GM21390 (cell line): ENCODE measurements around the gene BSG.
"Not testable (repeated sequence)": the region's sequence is repeated elsewhere in the genome, so short reads cannot be mapped to it uniquely, and the experiment has no call there.

ENCODE experiments used
- ATAC-seq: cut with Tn5 transposase; IDR thresholded peaks from one replicate; pipeline ENCODE4 v1.9.1; 2021; ENCODE audit not compliant: unreplicated experiment

BSG gene

DNA sequence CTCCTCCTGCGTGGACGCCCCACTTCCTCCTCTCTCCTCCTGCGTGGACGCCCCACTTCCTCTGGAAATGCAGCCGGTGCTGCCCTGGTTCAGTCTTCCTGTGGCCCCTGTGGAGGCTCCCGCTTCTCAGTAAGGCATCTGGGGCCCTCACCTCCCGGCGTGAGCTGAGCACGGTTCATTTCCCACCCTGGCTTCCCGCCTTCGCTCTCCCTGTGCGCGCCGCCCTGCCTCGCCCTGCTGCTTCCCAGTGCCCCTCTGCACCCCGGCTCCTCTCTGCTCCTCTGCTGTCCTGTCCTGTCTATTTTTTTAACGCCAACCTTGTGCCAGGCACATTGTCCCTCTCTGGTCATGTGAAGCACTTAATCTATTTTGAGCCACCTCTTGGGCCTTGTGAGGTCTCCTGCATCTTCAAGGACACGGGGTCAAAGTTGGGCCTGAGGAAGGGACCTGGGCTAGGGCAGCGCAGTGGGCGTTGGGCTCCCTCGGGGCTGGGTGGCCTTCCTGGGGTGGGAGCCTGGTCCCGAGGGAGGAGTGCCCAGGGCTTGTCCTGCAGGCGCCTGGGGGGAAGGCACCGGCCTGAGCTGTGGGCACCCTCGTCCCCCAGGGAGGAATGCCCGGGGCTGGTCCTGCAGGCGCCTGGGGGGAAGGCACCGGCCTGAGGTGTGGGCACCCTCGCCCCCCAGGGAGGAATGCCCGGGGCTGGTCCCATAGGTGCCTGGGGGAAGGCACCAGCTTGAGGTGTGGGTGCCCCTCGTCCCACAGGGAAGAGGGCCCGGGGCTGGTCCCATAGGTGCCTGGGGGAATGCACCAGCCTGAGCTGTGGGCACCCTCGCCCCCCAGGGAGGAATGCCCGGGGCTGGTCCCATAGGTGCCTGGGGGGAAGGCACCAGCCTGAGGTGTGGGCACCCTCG lies 30.2 kb downstream of the BSG start:
- no peak for ATAC-seq

DNA sequence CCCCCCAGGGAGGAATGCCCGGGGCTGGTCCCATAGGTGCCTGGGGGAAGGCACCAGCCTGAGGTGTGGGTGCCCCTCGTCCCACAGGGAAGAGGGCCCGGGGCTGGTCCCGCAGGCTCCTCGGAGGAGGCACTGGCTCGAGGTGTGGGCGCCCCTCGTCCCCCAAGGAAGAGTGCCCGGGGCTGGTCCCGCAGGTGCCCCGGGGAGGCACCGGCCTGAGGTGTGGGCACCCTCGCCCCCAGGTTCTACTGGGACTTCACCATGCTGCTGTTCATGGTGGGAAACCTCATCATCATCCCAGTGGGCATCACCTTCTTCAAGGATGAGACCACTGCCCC lies 30.9 kb downstream of the BSG start:
- not testable (repeated sequence) for ATAC-seq

DNA sequence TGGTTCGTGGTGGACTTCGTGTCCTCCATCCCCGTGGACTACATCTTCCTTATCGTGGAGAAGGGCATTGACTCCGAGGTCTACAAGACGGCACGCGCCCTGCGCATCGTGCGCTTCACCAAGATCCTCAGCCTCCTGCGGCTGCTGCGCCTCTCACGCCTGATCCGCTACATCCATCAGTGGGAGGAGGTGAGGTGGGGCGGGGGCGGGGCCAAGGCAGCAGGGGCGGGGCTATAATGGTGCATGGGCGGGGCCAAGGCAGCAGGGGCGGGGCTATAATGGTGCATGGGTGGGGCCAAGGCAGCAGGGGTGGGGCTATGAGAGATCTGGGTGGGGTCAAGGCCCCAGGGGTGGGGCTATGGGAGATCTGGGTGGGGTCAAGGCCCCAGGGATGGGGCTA lies 31.4 kb downstream of the BSG start:
- not testable (repeated sequence) for ATAC-seq

GRCh38 chr19:604355-604754 lies 32.0 kb downstream of the BSG start:
- ATAC-seq, result no peak

- ATAC-seq, result not testable (repeated sequence)
These were observed 32.9 kb downstream of the BSG start for GRCh38 chr19:605061-605971.

GRCh38 chr19:607301-608154 lies 35.1 kb downstream of the BSG start:
- no peak for ATAC-seq

- ATAC-seq, result no peak
These were observed 36.0 kb downstream of the BSG start for GRCh38 chr19:608155-609003.

GRCh38 chr19:609004-609346 lies 36.6 kb downstream of the BSG start:
- no peak for ATAC-seq

GRCh38 chr19:610071-610800 lies 37.8 kb downstream of the BSG start:
- no peak for ATAC-seq

GRCh38 chr19:610801-611480 lies 38.5 kb downstream of the BSG start:
- no peak for ATAC-seq

DNA sequence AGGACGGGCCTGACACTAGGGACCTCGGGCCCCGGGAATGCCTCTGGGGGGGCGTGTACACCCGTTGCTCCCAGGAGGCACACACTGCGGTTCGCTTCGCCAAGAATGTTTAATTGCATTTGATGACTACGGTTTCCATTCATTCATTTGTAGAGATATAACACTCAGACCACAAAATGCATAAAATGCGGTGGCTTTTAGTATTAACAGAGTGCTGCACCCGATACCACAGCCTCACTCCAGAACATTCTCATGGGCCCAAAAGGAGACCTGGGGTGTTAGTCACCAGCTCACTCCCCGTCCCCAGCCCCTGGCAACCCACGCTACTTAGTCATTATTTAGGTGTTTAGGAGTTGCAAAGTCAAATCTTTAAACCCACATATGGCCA lies 39.1 kb downstream of the BSG start:
- no peak for ATAC-seq

GRCh38 chr19:612941-613340 lies 40.5 kb downstream of the BSG start:
- ATAC-seq, result no peak

DNA sequence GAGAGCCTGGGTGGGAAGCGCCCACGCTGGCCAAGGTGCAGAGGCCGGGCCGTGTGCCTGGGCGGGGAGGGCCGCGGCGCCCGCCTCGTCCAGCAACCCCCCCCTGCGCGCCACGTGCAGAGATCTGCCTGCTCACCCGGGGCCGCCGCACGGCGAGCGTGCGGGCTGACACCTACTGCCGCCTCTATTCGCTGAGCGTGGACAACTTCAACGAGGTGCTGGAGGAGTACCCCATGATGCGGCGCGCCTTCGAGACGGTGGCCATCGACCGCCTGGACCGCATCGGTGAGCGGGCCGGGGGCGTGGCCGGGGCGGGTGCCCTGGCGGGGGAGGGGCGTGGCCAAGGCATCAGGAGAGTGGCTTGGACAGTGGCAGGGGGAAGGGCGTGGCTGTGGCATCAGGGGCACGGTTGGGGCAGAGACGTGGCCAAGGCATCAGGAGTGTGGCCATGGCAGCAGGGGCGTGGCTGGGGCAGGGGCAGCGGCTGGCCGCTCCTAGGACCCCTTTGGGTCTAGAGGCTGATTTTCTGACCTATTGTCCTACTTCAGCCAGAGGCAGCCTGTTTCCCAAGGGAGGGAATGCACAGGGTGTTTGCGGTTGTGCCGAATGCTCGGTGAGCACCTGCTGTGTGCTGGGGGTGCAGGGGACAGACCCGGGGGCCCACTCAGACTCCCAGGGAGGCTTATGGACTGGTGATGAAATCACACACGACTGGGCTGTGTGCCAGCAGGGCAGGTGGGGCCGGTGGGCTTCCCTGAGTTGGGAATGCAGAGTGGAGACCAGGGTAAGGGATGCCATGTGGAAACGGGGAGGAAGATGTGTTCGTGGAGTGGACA lies 41.6 kb downstream of the BSG start:
- no peak for ATAC-seq

- no peak for ATAC-seq
These were observed 43.2 kb downstream of the BSG start for GRCh38 chr19:615619-616018.

DNA sequence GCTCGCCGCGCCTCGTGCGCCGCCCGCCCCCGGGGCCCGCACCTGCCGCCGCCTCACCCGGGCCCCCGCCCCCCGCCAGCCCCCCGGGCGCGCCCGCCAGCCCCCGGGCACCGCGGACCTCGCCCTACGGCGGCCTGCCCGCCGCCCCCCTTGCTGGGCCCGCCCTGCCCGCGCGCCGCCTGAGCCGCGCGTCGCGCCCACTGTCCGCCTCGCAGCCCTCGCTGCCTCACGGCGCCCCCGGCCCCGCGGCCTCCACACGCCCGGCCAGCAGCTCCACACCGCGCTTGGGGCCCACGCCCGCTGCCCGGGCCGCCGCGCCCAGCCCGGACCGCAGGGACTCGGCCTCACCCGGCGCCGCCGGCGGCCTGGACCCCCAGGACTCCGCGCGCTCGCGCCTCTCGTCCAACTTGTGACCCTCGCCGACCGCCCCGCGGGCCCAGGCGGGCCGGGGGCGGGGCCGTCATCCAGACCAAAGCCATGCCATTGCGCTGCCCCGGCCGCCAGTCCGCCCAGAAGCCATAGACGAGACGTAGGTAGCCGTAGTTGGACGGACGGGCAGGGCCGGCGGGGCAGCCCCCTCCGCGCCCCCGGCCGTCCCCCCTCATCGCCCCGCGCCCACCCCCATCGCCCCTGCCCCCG lies 43.8 kb downstream of the BSG start:
- no peak for ATAC-seq

DNA sequence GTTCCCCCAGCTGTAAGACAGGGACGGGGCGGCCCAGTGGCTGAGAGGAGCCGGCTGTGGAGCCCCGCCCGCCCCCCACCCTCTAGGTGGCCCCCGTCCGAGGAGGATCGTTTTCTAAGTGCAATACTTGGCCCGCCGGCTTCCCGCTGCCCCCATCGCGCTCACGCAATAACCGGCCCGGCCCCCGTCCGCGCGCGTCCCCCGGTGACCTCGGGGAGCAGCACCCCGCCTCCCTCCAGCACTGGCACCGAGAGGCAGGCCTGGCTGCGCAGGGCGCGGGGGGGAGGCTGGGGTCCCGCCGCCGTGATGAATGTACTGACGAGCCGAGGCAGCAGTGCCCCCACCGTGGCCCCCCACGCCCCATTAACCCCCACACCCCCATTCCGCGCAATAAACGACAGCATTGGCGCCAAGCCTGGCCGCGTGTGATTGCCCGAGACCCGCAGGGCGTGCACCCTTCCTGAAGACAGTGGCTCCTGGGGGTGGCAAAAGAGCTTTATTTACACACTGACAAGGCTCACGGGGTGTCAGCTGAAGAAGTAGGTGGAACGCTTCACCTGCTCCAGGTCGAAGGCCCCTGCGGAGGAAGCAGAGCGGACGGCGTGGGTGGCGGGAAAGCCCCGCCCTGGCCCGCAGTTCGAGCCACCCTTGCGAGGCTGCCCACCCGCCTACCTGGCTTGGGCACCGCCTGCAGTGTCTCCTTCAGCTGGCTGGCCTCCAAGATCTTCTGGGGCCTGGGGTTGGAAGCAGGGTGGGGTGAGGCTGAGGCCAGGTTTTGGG lies 44.5 kb downstream of the BSG start:
- no peak for ATAC-seq
